NCI-H748 (cell line): Measurements from ENCODE around the gene ZNRD2.
A peak's percentile ranks its signal among the peaks of the same experiment; 100 is the strongest.

Source experiments
- DNase-seq: peaks from one replicate; lab custom pipeline; 2025; ENCODE audit not compliant: unreplicated experiment; lab: John Stamatoyannopoulos, UW

ZNRD2 gene

GRCh38 chr11:65609229-65609628 is 39.0 kb downstream of the ZNRD2 start:
- no peak for DNase-seq

GRCh38 chr11:65609665-65610064 is 39.4 kb downstream of the ZNRD2 start:
- no peak for DNase-seq

- DNase-seq = no peak
Observed at GRCh38 chr11:65610404-65610803, 40.1 kb downstream of the ZNRD2 start.

GRCh38 chr11:65611028-65611757 is 40.9 kb downstream of the ZNRD2 start:
- no peak for DNase-seq

- no peak for DNase-seq
Observed at GRCh38 chr11:65611758-65612603, 41.7 kb downstream of the ZNRD2 start.

- no peak for DNase-seq
Observed at GRCh38 chr11:65612691-65613090, 42.4 kb downstream of the ZNRD2 start.

- no peak for DNase-seq
Observed at GRCh38 chr11:65613091-65613928, 43.0 kb downstream of the ZNRD2 start.

- peak; percentile 100 for DNase-seq
Observed at GRCh38 chr11:65615229-65615949, 45.1 kb downstream of the ZNRD2 start, which contains the start of gene PCNX3. TSS of gene PCNX3 (plus strand) at chr11:65615776. CDS start at chr11:65616312, 536 bp downstream.

- peak; percentile 54 for DNase-seq
Observed at GRCh38 chr11:65615950-65616574, 45.8 kb downstream of the ZNRD2 start.

- no peak for DNase-seq
Observed at GRCh38 chr11:65616575-65617001, 46.3 kb downstream of the ZNRD2 start.

- DNase-seq = no peak
Observed at GRCh38 chr11:65617136-65617850, 47.0 kb downstream of the ZNRD2 start.

- no peak for DNase-seq
Observed at GRCh38 chr11:65617990-65618751, 47.9 kb downstream of the ZNRD2 start.

GRCh38 chr11:65618763-65619162 is 48.5 kb downstream of the ZNRD2 start:
- no peak for DNase-seq

GRCh38 chr11:65619281-65619928 is 49.1 kb downstream of the ZNRD2 start:
- no peak for DNase-seq

- no peak for DNase-seq
Observed at GRCh38 chr11:65620666-65621065, 50.4 kb downstream of the ZNRD2 start.

GRCh38 chr11:65621460-65621859 is 51.2 kb downstream of the ZNRD2 start:
- DNase-seq = no peak
